ENCODE data around the gene SPTLC1.

The SPTLC1 gene

DNA sequence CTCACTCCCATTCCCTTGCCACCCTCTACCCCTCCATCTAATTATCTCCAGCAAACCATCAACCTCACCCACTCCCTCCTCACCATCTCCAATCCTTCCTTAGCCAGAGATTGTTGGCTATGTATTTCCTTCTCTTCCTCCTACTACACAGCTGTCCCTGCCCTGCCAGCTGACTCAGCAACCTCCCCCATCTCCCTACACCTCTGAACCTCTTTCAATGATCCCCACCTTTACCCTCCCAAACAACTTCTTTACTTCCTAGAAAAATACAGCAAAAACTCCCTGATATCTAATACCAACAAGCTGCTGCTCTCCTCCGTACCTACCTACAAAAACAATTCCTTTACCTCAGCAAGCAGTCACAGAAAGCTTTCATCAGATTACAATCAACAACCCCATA is 37.3 kb downstream of the SPTLC1 start:
- no peak for DNase-seq

DNA sequence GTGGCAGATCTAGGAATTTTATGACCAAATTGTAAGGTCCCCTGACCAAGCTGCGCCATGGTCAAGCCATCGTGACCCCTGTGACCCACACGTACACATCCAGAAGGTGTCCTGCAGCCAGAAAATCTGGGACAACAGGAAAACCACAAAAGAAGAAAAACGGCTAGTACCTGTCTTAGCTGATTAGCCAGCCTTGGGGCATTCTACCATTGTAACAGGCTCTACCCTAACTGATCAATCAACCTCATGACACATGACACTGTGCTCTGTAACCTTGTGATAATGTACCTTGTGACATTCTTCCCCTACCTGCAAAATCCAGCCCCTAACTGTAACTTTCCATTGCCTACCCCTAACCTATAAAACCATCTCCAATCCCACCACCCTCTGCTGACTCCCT is 43.6 kb downstream of the SPTLC1 start:
- DNase-seq, result no peak

DNA sequence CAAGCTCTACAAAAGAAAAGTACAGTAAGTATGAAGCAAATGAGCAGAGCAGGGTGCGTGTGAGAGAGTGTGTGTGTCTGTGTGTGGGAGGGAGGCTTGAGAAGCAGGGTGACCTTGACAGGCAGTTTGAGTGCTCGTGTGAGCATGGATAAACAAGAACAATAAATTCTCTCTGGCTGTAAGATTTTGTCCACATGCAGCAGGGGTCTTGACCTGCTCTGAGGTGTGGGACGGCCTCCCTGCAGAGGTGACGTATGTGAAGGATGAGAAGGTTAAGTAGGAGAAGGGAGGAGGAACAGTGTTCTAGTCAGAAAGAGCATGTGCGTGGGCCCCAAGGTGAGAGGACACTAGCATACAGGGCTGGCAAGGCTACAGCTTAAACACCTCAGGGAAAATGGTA is 49.0 kb downstream of the SPTLC1 start:
- DNase-seq, result no peak

DNA sequence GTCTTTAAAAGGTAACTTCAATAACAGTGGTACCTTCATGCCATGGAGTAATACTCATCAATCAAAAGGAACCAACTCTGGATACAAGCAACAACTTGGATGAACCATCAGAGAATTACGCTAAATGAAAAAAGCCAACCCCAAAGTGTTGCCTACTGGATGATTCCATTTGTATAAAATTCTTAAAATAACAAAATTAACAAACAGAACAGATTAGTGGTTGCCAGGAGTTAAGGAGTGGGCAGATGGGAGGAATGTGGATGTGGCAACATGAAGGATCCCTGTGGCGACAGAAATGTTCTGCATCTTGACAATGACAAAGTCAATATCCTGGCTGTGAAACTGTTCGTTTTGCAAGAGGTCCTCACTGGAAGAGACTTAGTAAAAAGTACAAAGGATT is 50.5 kb downstream of the SPTLC1 start:
- DNase-seq, result no peak

DNA sequence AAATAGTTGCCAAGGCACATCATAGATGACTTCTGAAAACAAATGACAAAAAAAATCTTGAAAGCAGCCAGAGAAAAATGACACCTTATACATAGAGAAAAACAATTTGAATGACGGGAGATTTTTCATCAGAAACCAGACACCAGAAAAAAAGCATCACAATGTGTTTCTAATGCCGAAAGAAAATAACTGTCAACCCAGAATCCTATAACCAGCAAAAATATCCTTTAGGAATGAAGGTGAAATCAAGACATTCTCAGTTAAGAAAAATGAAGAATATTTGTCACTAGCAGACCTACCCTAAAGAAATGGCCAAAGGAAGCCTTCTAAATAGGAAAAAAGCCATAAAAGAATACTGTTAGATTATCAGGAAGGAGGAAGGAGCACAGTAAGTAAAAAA is 54.0 kb downstream of the SPTLC1 start:
- DNase-seq, result no peak

DNA sequence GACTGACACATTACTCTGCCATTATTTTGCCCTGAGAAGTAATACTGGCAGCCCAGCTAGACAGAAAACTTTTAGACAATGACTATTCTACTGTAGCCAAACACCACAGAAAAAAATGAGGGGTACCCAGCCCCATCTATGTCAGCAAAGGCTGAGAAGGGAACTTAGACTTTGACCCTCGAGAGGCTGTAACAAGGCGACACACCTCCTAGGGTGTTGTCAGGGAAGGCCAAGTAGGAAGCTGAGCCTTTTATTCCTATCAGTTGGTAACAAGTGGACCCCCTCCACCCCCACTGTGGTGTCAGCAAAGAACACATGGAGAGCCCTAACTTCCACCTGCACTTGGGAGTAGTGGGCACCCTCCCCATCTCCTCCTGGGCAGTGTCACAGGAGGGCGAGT is 55.6 kb downstream of the SPTLC1 start:
- no peak for DNase-seq

DNA sequence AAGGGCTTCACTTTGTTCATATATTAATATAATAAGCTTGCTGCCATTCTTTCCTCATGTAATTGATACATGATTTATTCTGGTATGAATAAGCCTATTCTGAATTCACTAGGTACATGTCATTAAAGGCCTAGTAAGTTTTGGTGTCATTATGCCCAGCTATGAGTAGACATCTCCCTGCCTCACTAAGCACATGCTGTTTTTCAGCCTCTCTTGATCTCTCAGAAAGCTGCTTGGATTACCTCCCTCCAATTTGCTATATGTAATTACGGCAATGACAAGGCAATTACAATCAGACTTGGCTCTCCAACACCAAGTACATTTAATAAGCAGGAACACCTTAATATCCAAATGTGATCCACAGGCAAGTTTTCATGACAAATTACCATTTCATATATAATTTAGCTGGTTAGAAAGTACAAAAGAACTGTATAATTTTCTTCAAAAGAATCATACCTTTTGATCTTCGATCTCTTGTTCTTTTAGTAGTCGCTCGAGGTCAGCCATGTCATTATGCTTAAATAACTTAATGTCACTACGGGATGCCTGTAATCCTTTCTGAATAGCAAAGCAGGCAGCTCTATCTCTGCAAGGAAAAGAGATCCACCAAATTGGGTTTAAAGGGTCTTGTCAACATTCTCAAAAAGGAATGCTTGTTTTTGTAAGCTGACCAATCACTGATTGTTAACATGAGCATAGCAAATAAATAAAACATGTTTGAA is 56.3 kb downstream of the SPTLC1 start:
- no peak for DNase-seq

DNA sequence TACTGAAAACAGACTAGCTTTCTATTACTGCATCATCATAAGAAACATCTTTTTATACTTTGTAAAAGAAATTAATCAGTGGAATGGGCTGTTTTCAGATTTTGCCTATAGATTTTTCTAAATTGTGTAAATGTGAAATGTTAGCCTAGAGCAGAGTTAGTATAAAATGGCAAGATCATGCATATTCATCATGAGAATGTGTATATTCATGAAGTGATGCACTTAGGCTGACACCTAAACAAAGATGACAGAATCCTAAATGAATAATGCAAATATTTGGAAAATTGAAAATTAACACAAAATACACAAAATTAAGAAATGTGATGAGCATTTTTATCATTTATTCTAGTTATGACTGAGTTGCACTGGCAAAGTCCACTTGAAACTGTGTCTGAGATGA is 57.2 kb downstream of the SPTLC1 start:
- no peak for DNase-seq

DNA sequence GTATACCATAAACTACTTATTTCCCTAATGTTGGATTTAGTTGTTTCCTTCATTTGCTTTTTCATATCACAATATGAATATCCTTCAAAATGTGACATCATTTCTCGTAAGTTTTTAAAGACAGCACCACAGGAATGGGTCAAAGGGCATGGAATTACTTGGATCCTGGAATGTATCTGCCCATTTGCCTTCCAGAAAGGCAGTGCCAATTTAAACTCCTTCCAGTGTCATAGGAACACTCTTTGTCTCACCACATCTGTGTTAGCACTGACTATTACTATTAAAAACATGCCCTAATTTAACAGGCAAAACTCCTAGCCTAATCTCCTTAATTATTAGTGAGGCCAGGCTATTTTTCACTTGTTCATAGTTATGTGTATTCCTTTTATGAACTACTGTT is 58.0 kb downstream of the SPTLC1 start:
- DNase-seq, result no peak

DNA sequence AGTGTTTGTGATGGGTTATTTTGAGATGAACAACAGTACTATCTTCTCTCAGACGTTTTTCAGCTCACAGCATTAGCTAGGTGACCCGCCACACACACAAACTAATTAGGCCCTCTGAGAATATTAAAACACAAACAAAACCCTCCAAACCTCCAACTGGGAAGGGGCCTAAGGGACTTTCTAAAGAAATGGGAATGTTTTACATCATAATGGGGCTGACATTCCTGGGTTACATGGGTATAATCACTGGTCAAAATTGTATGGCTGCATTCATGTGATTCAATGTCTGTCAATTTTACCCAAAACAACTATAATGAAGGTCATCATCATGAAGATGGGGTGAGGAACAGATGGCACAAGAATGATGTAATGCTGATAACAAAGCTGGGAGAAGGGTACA is 59.6 kb downstream of the SPTLC1 start:
- no peak for DNase-seq

DNA sequence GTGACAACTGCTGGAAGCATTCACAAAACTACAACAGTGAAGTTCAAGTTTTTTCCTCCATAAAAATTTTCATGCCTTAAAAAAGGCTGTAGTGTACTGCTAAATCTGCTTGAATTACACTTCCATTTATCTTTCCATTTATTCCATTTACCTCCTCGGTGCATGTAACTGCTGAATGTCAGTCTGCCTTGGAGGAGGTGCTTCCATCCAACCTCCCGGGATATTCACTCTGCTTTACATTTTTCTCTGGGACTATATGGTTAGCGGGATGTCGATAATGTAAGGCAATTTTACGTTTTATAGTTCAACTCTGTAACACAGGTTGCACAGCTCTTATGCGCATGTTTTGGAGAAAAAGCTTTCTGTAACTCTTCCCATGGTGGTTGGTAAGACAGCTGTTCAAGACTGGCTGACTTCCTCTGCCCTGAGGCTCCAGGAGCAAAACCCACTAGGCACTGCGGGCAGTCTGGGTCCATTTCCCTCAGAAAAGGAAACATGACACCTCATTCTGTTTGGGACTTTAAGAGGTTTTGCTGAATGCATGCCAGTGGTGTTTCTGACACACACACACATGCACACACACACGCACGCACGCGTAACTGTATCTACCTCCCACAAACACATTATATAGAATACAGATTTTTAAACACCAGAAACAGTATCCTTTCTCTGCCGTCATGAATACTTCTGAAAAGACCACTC is 66.1 kb downstream of the SPTLC1 start:
- no peak for DNase-seq

DNA sequence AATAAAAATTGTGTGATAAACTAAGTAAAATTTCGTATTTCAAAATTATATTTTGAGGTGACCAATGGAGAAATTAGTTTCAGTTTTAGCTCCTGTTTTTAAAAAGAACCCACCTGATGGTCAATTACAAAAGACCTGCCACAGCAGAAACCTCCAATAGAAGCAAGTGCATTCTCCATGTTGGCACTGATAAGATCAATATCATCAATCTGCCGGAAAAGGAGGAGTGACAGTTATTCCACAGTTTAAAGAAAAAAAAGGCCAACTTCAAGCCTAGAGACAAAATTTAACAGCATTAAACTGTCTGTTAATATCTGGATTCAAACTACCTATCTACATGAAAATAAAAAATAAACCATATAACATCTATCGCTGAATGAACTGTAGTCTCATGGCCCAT is 67.7 kb downstream of the SPTLC1 start:
- no peak for DNase-seq

DNA sequence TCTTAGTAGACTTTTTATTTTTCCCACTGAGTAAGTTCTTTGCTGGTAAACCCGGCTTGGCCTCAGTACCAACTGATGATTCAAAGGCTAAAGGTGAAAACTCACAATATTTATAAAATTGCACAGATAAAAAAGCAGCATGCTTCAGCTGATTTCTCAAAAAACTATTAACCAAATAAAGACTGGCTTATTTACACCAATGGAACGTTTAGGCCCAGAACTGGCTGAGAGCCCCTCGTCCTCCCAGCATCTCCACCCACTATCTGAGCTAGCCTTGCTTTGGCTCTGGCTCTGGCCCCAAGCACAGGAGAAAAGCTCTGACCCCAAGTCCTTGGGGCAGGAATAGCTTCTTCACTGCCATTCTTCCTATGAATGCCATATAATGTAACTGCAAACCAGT is 68.5 kb downstream of the SPTLC1 start:
- no peak for DNase-seq

DNA sequence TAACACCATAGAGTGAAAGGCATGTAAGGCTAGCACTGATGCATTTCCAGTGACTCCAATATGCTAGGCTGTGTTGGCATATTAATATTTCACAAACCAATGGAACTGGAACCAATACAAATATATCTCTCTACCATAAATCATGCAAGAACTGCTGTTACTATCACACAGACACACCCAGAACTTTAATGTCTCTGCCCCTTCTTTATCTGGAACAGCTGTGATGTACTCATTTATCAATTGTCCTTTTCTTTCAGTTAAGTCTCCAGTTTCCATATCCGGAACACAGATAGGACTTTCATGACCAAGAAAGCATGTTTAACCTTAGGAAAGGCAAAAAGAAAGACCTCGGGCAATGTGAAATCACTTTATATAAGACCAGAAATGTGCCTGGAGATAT is 70.3 kb downstream of the SPTLC1 start:
- DNase-seq, result no peak

DNA sequence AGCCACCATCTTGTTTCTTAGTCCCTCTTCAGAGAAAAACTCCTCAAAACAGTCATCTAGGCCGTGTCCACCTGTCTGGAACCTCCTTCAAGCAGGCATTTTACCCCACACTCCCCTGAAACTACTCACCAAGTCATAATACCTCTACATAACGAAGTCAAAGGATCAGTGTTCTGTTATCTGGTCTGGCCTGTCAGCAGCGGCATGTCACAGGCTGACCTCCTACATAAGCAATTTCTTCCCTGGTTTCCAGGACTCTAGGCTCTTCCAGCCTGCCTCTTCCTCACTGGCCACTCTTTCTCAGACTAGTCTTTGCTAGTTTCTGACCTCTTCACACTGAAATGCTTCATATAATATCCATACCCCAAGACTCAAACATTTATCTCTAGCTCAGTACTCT is 72.2 kb downstream of the SPTLC1 start:
- DNase-seq, result no peak

DNA sequence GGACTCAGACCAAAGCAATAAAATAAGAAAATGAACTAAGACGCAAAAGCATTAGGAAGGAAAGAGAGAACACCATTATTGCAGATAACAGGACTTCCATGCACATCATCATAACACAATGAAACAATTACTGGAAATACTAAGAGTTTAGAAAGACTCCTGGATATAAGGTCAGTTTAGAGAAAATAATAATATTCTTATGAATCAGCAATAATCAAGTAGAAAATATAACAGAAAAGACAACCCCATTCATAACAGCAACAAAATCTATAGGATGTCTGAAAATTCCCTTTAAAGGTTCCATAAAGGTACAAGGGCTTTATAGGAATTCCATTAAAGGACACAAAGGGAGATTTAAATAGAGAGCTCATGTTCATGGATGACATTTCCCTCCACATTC is 73.0 kb downstream of the SPTLC1 start:
- DNase-seq, result no peak

DNA sequence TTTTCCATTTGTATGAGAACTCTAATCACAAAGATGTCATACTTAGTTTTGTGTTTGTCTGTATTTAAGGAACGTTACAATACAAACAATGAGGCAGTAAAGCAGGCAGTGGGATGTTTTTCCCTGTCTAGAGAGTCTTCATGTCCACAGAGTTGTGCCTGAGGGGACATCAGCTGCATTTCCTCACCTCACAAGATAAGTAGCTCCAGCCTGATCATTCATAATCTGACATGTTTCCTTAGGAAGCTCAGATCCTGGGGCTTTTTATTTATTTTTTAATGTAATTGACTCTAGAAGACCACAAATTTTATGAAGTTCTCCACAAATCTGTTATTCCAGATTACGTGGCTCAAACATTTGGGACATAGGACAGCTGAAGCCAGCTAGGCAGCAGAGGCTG is 78.5 kb downstream of the SPTLC1 start:
- no peak for DNase-seq

DNA sequence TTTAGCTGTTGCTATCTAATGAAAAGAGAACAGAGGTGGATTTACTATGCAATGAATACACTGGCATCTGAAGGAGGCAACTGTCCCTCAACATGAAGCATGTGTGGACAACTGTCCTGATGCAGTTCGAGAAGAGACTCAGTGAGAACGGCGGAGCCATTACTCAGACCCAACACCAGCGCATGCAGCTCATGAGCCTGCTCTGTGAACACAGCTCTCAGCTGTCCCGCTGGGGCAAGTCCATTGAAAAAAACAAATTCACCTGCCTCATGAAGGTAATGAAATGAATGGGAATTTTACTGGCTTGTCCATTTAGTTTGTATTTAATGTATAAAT is 78.8 kb downstream of the SPTLC1 start:
- DNase-seq, result no peak

DNA sequence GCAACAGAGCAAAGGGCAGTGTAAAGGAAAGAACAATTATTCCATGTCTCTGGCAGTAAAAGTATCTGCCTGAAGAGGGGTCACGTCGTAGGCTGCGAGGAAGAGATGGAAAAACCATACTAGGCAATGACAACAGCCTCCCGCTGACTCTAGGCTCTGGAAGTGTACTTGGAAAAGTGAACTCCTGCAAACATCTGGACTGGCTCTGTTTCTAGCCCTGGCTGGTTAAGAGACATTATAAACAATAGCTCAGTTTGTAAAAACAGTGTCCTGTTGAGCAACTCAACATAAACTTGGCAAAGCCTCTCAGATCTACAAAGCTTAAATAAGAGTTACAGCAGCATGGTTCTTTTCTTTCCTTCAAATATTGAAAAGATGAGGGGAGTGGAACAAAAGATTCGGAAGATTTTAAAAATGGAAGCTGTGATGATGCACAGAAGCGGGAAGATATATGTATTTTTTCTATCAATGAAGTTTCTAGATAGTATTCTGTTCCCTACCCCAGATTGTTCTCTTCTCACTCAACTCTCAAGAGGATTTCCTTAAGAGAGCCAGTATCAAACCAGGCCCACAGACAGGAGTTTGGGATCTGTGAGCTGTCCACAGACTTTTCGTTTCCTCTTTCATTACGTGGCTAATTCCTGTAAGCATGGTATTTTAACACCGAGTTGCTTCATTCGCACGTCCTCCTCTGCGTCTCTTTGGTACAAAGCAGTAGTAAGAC is 79.4 kb downstream of the SPTLC1 start:
- no peak for DNase-seq

DNA sequence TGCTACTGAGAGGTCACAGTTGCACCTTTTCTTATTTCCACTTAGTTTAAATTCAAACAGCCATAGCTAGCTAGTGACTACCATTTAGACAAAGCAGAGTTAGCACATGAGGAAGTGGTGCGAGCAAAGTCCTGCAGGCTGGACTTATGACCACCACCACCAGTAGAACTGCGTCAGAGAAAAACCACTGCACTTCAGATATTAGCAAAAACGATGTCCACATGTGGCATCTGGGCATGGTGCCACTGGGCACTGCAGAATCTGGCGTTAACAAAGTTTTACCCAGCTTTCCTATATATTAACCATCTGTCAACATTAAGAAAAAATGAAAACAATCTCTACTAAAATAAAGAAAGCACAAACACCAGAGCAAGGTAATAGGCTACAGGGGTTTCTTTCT is 80.1 kb downstream of the SPTLC1 start:
- no peak for DNase-seq

DNA sequence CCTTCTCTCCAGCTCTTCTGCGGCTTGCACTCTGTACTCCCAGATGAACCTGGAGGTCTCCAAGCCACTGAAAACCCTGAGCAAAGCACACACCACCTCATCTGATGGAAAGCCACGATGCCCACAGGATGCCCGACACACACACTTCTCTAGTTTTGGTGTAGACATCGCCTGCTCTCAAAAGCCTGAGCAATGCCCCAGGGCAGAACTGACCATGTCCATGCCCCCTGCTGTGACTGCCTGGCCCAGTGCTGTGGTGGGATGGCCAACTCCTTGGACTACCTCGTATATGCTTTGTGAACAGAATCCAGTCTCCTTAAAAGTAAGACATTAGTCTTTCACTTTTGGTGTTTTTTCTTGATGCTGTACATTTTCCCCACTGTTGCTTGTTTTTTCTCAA is 81.2 kb downstream of the SPTLC1 start:
- DNase-seq, result no peak

DNA sequence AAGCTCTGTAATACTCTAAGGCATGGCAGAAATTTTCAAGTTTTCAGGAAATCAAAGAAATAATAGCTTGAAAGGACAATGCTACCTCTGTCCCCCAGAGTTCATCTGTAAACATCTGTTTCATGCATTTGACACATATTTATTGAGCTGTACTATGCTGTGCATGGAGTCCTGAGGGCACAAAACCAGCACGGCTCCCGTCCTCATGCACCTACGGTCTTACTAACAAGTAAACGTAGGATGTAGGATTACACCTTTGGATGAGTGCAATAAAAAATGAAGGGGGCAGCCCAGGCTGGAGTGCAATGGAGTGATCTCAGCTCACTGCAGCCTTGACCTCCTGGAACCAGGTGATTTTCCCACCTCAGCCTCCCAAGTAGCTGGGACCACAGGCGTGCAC is 81.9 kb downstream of the SPTLC1 start:
- DNase-seq, result no peak

DNA sequence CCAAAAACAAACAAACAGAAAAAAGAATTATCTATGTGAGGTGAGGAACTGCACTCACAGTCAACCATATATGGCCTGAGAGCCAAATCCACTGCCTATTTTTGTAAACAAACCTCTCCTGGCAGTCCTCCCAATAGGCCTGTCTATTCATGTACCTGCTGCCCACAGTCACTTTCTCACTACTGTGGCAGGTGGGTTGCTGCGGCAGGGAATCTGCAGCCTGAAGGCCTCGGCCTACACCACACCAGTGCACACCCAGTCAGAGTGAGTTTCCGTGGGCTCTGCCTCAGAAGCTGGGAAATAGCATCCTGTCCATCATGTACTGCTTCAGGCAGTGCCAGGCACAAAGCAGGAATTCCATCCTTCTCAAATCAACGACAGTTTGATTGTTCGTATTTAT is 82.3 kb downstream of the SPTLC1 start:
- no peak for DNase-seq

DNA sequence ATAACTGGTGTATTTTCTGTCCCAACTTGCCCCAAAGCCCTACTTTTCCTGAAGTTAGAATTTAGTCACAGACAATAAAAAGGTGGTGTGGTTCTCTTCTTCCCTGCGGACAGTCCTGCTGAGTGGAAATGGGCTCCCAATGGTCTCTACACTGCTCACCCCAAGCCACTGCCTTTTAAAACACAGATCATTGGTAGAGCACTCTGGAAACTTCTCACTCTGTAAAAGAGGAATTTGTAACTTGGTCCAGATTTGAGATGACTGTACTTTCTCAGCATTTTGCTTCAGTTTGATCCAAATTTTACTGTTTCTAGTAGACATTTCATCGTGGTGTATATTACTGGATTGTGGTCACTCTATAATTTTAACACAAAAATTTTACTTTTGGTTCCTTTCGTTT is 84.8 kb downstream of the SPTLC1 start:
- no peak for DNase-seq

DNA sequence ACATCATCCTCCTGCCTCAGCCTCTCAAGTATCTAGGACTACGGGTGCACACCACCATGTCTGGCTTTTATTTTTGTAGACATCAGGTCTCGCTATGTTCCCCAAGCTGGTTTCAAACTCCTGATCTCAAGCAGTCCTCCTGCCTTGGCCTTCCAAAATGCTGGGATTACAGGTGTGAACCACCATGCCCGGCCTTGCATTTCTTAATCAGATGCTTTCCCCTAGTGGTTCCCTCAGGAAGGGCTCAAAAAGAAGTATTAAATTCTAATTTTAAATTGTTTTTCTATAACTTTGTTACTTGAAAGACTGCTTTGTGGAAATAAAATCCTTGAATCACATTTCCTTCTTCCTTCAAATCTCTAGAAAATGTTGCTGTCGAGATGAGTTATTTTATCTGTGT is 85.7 kb downstream of the SPTLC1 start:
- no peak for DNase-seq
